H1 (cell line): ENCODE data around the gene PDZRN3. TPM values are rescaled to one million over a fixed set of nuclear protein-coding genes. Genes with fewer than 3 reads are reported as not detected.

Experiments
- CTCF ChIA-PET: fragments of 300-600 bp; sonication (Branson Sonifier 250); formaldehyde crosslinking; loops from one replicate; lab custom pipeline; 2021; ENCODE audit not compliant: partially characterized antibody; lab: Charles Lee
- POLR2A ChIA-PET: fragments of 300-600 bp; sonication (Branson Sonifier 250); formaldehyde crosslinking; loops from one replicate; lab custom pipeline; 2021; ENCODE audit warnings: inconsistent platforms; ENCODE audit not compliant: partially characterized antibody; lab: Charles Lee
- DNase-seq, 2 experiments: peaks; one replicate each; pipeline versions ENCODE4 v3.0.0 to v3.0.0-alpha.2; 2010 to 2022; ENCODE audit warnings: low spot score in 2 of 2, low read depth in 1 of 2, mixed read lengths in 1 of 2
- FAIRE-seq: peaks from 2 replicates; lab custom pipeline; 2011; peaks lifted over from hg19 to GRCh38; lab: Jason Lieb, UNC
- H2AFZ ChIP-seq: 2 replicates; pipeline ENCODE4 v1.8.1; 2012; ENCODE audit warnings: low read length, inconsistent platforms
- H2AK5ac ChIP-seq: 2 replicates; pipeline ENCODE4 v1.6.1; 2013; ENCODE audit warnings: low read depth, low read length
- H2BK120ac ChIP-seq: replicated peaks from 2 replicates; pipeline ENCODE3; 2013; ENCODE audit warnings: low read depth, low read length, inconsistent platforms
- H2BK12ac ChIP-seq: 2 replicates; pipeline ENCODE4 v1.6.1; 2013; ENCODE audit warnings: low read depth, low read length
- H2BK15ac ChIP-seq: 2 replicates; pipeline ENCODE4 v1.6.1; 2013; ENCODE audit warnings: low read length
- H2BK20ac ChIP-seq: 2 replicates; pipeline ENCODE4 v1.6.1; 2013; ENCODE audit warnings: low read length
- H2BK5ac ChIP-seq: 2 replicates; pipeline ENCODE4 v1.6.1; 2013; ENCODE audit warnings: low read depth, low read length
- H3K14ac ChIP-seq: 2 replicates; pipeline ENCODE4 v1.6.1; 2013; ENCODE audit warnings: inconsistent platforms; ENCODE audit not compliant: insufficient read length
- H3K18ac ChIP-seq: 2 replicates; pipeline ENCODE4 v1.6.1; 2013; ENCODE audit warnings: low read length; ENCODE audit errors: extremely low read depth
- H3K23ac ChIP-seq: 2 replicates; pipeline ENCODE4 v1.6.1; 2013; ENCODE audit warnings: inconsistent platforms; ENCODE audit not compliant: insufficient read length
- H3K23me2 ChIP-seq: 2 replicates; pipeline ENCODE4 v1.6.1; 2013; ENCODE audit warnings: low read depth, low read length
- H3K27ac ChIP-seq: 2 replicates; pipeline ENCODE4 v1.6.1; 2011; ENCODE audit warnings: low read depth, low read length, inconsistent platforms
- H3K27me3 ChIP-seq, 4 experiments: replicated peaks in 1 of 4; 1 replicate in 1 of 4; 2 replicates in 3 of 4; pipeline versions ENCODE4 v1.6.1 to v1.8.1; 2011 to 2013; ENCODE audit warnings: low read length in 3 of 4, mild to moderate bottlenecking in 3 of 4, inconsistent platforms in 2 of 4, mixed read lengths in 2 of 4, moderate library complexity in 1 of 4; ENCODE audit not compliant: control insufficient read depth in 3 of 4, insufficient read depth in 3 of 4; ENCODE audit errors: extremely low read depth in 1 of 4
- H3K36me3 ChIP-seq, 4 experiments: 2 replicates each; pipeline versions ENCODE4 v1.6.1 to v1.8.1; 2011 to 2013; ENCODE audit warnings: mild to moderate bottlenecking in 4 of 4, low read length in 3 of 4, moderate library complexity in 2 of 4, control low read depth in 1 of 4, inconsistent platforms in 1 of 4; ENCODE audit not compliant: insufficient read depth in 4 of 4, control insufficient read depth in 2 of 4
- H3K4ac ChIP-seq: replicated peaks from 2 replicates; pipeline ENCODE3; 2013; ENCODE audit warnings: low read length, low read depth, mixed read lengths, inconsistent platforms; ENCODE audit not compliant: insufficient read length
- H3K4me1 ChIP-seq, 4 experiments: replicated peaks in 1 of 4; 1 replicate in 1 of 4; 2 replicates in 3 of 4; pipeline versions ENCODE4 v1.6.1 to v1.8.1; 2011 to 2013; ENCODE audit warnings: low read length in 3 of 4, inconsistent platforms in 2 of 4, mixed read lengths in 1 of 4; ENCODE audit not compliant: insufficient read depth in 4 of 4, control insufficient read depth in 3 of 4
- H3K4me2 ChIP-seq, 2 experiments: 2 replicates each; pipeline versions ENCODE4 v1.6.1 to v1.8.1; 2011 to 2013; ENCODE audit warnings: low read depth in 2 of 2, low read length in 2 of 2, control low read depth in 1 of 2, inconsistent platforms in 1 of 2, mild to moderate bottlenecking in 1 of 2; ENCODE audit not compliant: insufficient read depth in 1 of 2
- H3K4me3 ChIP-seq, 4 experiments: fragments of 200-600, 300-600 bp in 1 of 4; sonication (generic), shearing (Covaris generic), sonication (Bioruptor Twin) in 1 of 4; 2 replicates each; pipeline versions ENCODE4 v1.5.1 to v1.8.1; 2011 to 2016; ENCODE audit warnings: low read length in 4 of 4, low read depth in 3 of 4, control low read depth in 2 of 4, inconsistent platforms in 2 of 4, mild to moderate bottlenecking in 2 of 4, mixed read lengths in 1 of 4, moderate library complexity in 1 of 4; ENCODE audit not compliant: insufficient read depth in 2 of 4; ENCODE audit errors: extremely low read depth in 1 of 4
- H3K56ac ChIP-seq: replicated peaks from 2 replicates; pipeline ENCODE3; 2013; ENCODE audit warnings: low read depth, mild to moderate bottlenecking, mixed read lengths, low read length, inconsistent platforms; ENCODE audit not compliant: insufficient read length
- H3K79me1 ChIP-seq: 2 replicates; pipeline ENCODE4 v1.6.1; 2013; ENCODE audit warnings: low read depth, low read length, control low read depth
- H3K79me2 ChIP-seq, 2 experiments: 2 replicates each; pipeline versions ENCODE4 v1.6.1 to v1.8.1; 2012 to 2013; ENCODE audit warnings: low read length in 2 of 2, mild to moderate bottlenecking in 2 of 2, inconsistent platforms in 1 of 2; ENCODE audit not compliant: insufficient read depth in 2 of 2, control insufficient read depth in 1 of 2
- H3K9ac ChIP-seq, 4 experiments: replicated peaks in 1 of 4; 1 replicate in 1 of 4; 2 replicates in 3 of 4; pipeline versions ENCODE4 v1.6.1 to v1.8.1; 2011 to 2013; ENCODE audit warnings: low read depth in 3 of 4, low read length in 3 of 4, control low read depth in 2 of 4, mild to moderate bottlenecking in 2 of 4, moderate library complexity in 2 of 4, inconsistent platforms in 1 of 4; ENCODE audit errors: extremely low read depth in 1 of 4
- H3K9me3 ChIP-seq, 2 experiments: 2 replicates each; pipeline versions ENCODE4 v1.6.1 to v1.8.1; 2012 to 2013; ENCODE audit warnings: mild to moderate bottlenecking in 2 of 2, moderate library complexity in 2 of 2, control low read depth in 1 of 2, inconsistent platforms in 1 of 2, low read depth in 1 of 2, low read length in 1 of 2, mixed read lengths in 1 of 2; ENCODE audit not compliant: insufficient read depth in 2 of 2
- H4K20me1 ChIP-seq, 2 experiments: replicated peaks in 1 of 2; 2 replicates each; pipeline versions ENCODE3 to v1.8.1; 2011 to 2013; ENCODE audit warnings: inconsistent platforms in 2 of 2, low read length in 2 of 2, mild to moderate bottlenecking in 1 of 2; ENCODE audit not compliant: insufficient read depth in 2 of 2, control insufficient read depth in 1 of 2
- H4K5ac ChIP-seq: 2 replicates; pipeline ENCODE4 v1.6.1; 2013; ENCODE audit warnings: low read length, low read depth, mixed read lengths, inconsistent platforms; ENCODE audit not compliant: insufficient read length
- H4K8ac ChIP-seq: 2 replicates; pipeline ENCODE4 v1.8.0; 2013; ENCODE audit warnings: mild to moderate bottlenecking, moderate library complexity, low read length, inconsistent platforms; ENCODE audit not compliant: insufficient read depth; ENCODE audit errors: extremely low read depth
- H4K91ac ChIP-seq: replicated peaks from 2 replicates; pipeline ENCODE3; 2013; ENCODE audit warnings: low read length, mixed read lengths, inconsistent platforms; ENCODE audit not compliant: insufficient read length
- ASH2L ChIP-seq: fragments of 200-600, 300-600 bp; sonication (generic); IDR thresholded peaks from one replicate; pipeline ENCODE4 v1.7.1; 2017; ENCODE audit warnings: low read length
- EP300 ChIP-seq, 2 experiments: IDR thresholded peaks; 1 replicate in 1 of 2; 2 replicates in 1 of 2; pipeline ENCODE4 v1.6.1; 2011 to 2012; ENCODE audit warnings: low read depth in 2 of 2, low read length in 2 of 2, mild to moderate bottlenecking in 2 of 2, borderline replicate concordance in 1 of 2, inconsistent platforms in 1 of 2, moderate library complexity in 1 of 2
- GTF2F1 ChIP-seq: IDR thresholded peaks from 2 replicates; pipeline ENCODE4 v1.6.1; 2012; ENCODE audit warnings: low read depth, low read length, improper control_type of control experiment, borderline replicate concordance
- NRF1 ChIP-seq: IDR thresholded peaks from 2 replicates; pipeline ENCODE4 v1.6.1; 2011; ENCODE audit warnings: mild to moderate bottlenecking, low read depth, low read length, improper control_type of control experiment
- POLR2A ChIP-seq, 2 experiments: IDR thresholded peaks; 1 replicate in 1 of 2; 2 replicates in 1 of 2; pipeline ENCODE4 v1.6.1; 2011; ENCODE audit warnings: low read depth in 2 of 2, low read length in 2 of 2, mild to moderate bottlenecking in 2 of 2; ENCODE audit errors: control extremely low read depth in 1 of 2
- SIX5 ChIP-seq: IDR thresholded peaks from 2 replicates; pipeline ENCODE4 v1.6.1; 2011; ENCODE audit warnings: mild to moderate bottlenecking, low read depth, low read length
- SP2 ChIP-seq: IDR thresholded peaks from 2 replicates; pipeline ENCODE4 v1.6.1; 2012; ENCODE audit warnings: mild to moderate bottlenecking, low read length, inconsistent platforms
- SP4 ChIP-seq: IDR thresholded peaks from 2 replicates; pipeline ENCODE4 v1.6.1; 2012; ENCODE audit warnings: low read length, inconsistent platforms
- SUZ12 ChIP-seq: fragments of 200-600 bp; sonication (generic); IDR thresholded peaks from 2 replicates; pipeline ENCODE4 v1.6.1; 2012; ENCODE audit warnings: mild to moderate bottlenecking, inconsistent platforms, low read length, moderate library complexity, mixed read lengths
- WGBS, 2 experiments: shearing (Covaris generic) in 1 of 2; methylation state at CpG; one replicate each; pipeline versions ENCODE4 v1.1.6 to v1.1.7; 2013 to 2015; ENCODE audit warnings: low lambda C conversion rate in 2 of 2, mixed read lengths in 2 of 2, inconsistent platforms in 1 of 2, low coverage in 1 of 2, missing lambda C conversion rate in 1 of 2; ENCODE audit not compliant: insufficient replicate concordance in 2 of 2, insufficient coverage in 1 of 2, insufficient read length in 1 of 2; ENCODE audit errors: extremely low coverage in 1 of 2, missing lambda C conversion rate in 1 of 2; 5-methylcytosine and 5-hydroxymethylcytosine counted together
- polyA plus RNA-seq, 7 experiments: library from polyadenylated mRNA; depleted of rRNA in 3 of 7; stranded (reverse) in 5 of 7; unstranded in 2 of 7; fragments of >200 nt in 5 of 7; fragments of 200-250 nt in 2 of 7; gene quantifications; 1 replicate in 5 of 7; 2 replicates in 1 of 7; 4 replicates in 1 of 7; pipeline versions ENCODE4 v1.2.1 to v1.2.3, GENCODE V29; 2011 to 2013; ENCODE audit warnings: missing spikeins in 2 of 7, mixed read lengths in 2 of 7
- total RNA-seq: library from RNA; stranded (reverse); fragmentation: NEBNext Ultra II Directional; extraction: Animal tissue kit (Norgen Biotek cat#: 25700); gene quantifications from 2 replicates; pipeline ENCODE4 v1.2.1, GENCODE V29; 2021
- TF ChIP-seq, protein P1 (sequence below): IDR thresholded peaks from 2 replicates; pipeline ENCODE4 v1.6.1; 2012; ENCODE audit warnings: inconsistent platforms

Gene PDZRN3
- total and polyA plus RNA-seq, 2 of the 8 experiments (the other 6 are each of a cell fraction or from before 2014, with no cell fraction given): 4.2 to 20.5 TPM

DNA sequence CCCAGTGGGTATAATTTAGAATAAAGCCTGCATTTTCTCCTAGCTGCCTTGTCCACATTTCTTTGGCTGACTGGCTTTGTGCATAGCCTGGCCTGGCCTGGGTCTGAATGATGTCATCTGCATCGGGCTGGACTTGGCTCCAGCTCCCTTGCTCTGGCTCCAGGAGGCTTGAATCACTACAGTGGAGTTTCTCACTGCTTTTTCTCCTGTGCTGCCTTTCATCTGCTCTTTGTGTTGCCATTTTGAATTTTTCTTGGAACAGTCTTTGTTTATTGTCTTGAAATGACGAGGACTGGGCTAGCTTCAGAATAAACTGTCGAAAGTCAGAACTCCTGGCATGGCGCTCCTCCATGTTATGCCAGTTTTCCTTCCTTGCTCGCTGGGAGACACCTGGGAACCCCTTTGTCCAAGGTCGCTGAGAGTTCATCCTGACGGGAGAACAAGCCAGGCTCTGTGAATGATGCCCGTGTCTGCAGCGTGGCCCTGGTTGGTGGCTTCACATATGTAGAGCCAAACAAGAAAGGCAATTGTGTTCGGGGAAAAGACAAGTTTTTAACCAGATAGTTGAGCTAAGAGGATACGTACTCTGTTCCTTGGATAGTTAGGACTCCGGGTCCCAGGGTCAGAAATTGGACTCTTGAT is 258.9 kb downstream of the PDZRN3 start:
- Histone ChIP-seq H4K91ac (no peak overlapping the region), H3K4me1 (no peaks in the 10 kb centered on the region), H3K56ac (no peak overlapping the region), H2AFZ (no peak overlapping the region), H3K79me1 (no peaks in the 10 kb centered on the region), H4K5ac (no peak overlapping the region), H2BK12ac (no peak overlapping the region), H4K20me1 (no peaks in the 10 kb centered on the region), H3K23me2 (no peaks in the 10 kb centered on the region), H3K4ac (no peak overlapping the region), H3K36me3 (no peaks in the 10 kb centered on the region), H3K18ac (no peak overlapping the region), H3K23ac (no peak overlapping the region), H2AK5ac (no peak overlapping the region), H3K27ac (no peak overlapping the region), H3K14ac (no peak overlapping the region), H3K4me3 (no peak overlapping the region), H2BK5ac (no peak overlapping the region), H3K9me3 (no peaks in the 10 kb centered on the region), H3K9ac (no peak overlapping the region), H2BK15ac (no peak overlapping the region), H2BK120ac (no peak overlapping the region), H3K79me2 (no peaks in the 10 kb centered on the region), H3K4me2 (no peak overlapping the region), H3K27me3 (no peaks in the 10 kb centered on the region), H4K8ac (no peak overlapping the region), H2BK20ac (no peak overlapping the region)
- DNase-seq (no peak), FAIRE-seq (no peak)
- ChIA-PET POLR2A (no interaction called here), CTCF (interaction anchor here (1.4 kb wide), 1 partner anchor 25 kb away, joined by 6 read pairs; no protein-coding TSS in a partner anchor)
- no peak for TF ChIP-seq SP4
- TF ChIP-seq, protein P1, sequence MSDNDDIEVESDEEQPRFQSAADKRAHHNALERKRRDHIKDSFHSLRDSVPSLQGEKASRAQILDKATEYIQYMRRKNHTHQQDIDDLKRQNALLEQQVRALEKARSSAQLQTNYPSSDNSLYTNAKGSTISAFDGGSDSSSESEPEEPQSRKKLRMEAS: no peak
- no peak for TF ChIP-seq ASH2L
- no peak for TF ChIP-seq POLR2A (IDR thresholded peaks at IDR 0.05; ENCODE audit: control extremely low read depth in 1 of 2, low read depth in 2 of 2, low read length in 2 of 2)
- no peak for TF ChIP-seq EP300 (IDR thresholded peaks at IDR 0.05; ENCODE audit: borderline replicate concordance in 1 of 2, low read depth in 2 of 2, low read length in 2 of 2)
- no peak for TF ChIP-seq SUZ12
- no peak for TF ChIP-seq NRF1
- no peak for TF ChIP-seq SIX5
- TF ChIP-seq SP2: no peak
- no peak for TF ChIP-seq GTF2F1
- 87% methylated on average over 12 of the region's 12 CpGs; no CpG with 5 or more reads in 1 of the 2 experiments for WGBS, 2 experiments
